Colonic mucosa (tissue), 4 donors: Measurements from ENCODE around the gene KIF24. TPM values are rescaled to one million over a fixed set of nuclear protein-coding genes. Genes with fewer than 3 reads are reported as not detected.

ENCODE experiments used
- DNase-seq: peaks from one replicate; pipeline ENCODE4 v3.0.0-alpha.2; 2020
- H3K27ac ChIP-seq: fragments of 200-600 bp; one replicate; pipeline ENCODE4 v1.8.0; 2021
- H3K27me3 ChIP-seq: fragments of 200-600 bp; one replicate; pipeline ENCODE4 v1.8.0; 2021
- H3K36me3 ChIP-seq: fragments of 200-600 bp; one replicate; pipeline ENCODE4 v1.8.0; 2021
- H3K4me1 ChIP-seq: fragments of 200-600 bp; one replicate; pipeline ENCODE4 v1.8.0; 2021; ENCODE audit warnings: mild to moderate bottlenecking
- H3K4me3 ChIP-seq: fragments of 200-600 bp; one replicate; pipeline ENCODE4 v1.8.0; 2021
- H3K9ac ChIP-seq, 2 donors: one replicate each; pipeline ENCODE4 v1.7.0; 2013; ENCODE audit warnings: control low read depth in 2 of 2, low read depth in 2 of 2, low read length in 2 of 2
- H3K9me3 ChIP-seq: fragments of 200-600 bp; one replicate; pipeline ENCODE4 v1.8.0; 2021
- CTCF ChIP-seq: fragments of 200-600 bp; IDR thresholded peaks from one replicate; pipeline ENCODE4 v1.8.0; 2022; ENCODE audit warnings: antibody characterized with exemption, mild to moderate bottlenecking
- intact Hi-C: fragments of 100-400 bp; cut with DNase I; formaldehyde crosslinking; loops from one replicate; pipeline ENCODE4 v1.14.1; 2022
- total RNA-seq, 2 donors: library from RNA; stranded (reverse); fragmentation: NEBNext Ultra II Directional in 1 of 2; extraction: Animal tissue kit (Norgen Biotek cat#: 25700) in 1 of 2; gene quantifications; one replicate each; pipeline ENCODE4 v1.2.1, GENCODE V29; 2021
- donor health status: healthy.
- donor health status: DM: no; HTN: no; CAD: no.
- donor health status: DM: no; HTN: no; CAD: no.

The KIF24 gene
- total RNA-seq, 2 donors from 2014 or later = 2.2 to 7.3 TPM

GRCh38 chr9:34334337-34334824 is 5.3 kb upstream of the KIF24 start:
- Histone ChIP-seq H3K4me3 (no peak overlapping the region), H3K27me3 (no peaks in the 10 kb centered on the region), H3K9me3 (no peaks in the 10 kb centered on the region), H3K36me3 (no peaks in the 10 kb centered on the region), H3K27ac (no peak overlapping the region), H3K9ac (no peak overlapping the region), H3K4me1 (no peaks in the 10 kb centered on the region)
- intact Hi-C loops = no loop called here
- no peak for DNase-seq
- TF ChIP-seq CTCF = no peak

- DNase-seq = no peak
- TF ChIP-seq CTCF = no peak
- Histone ChIP-seq H3K27me3 (no peaks in the 10 kb centered on the region), H3K4me1 (no peaks in the 10 kb centered on the region), H3K36me3 (no peaks in the 10 kb centered on the region), H3K4me3 (no peak overlapping the region), H3K9ac (no peak overlapping the region), H3K9me3 (no peaks in the 10 kb centered on the region), H3K27ac (no peak overlapping the region)
- intact Hi-C loops = no loop called here
These were observed 4.8 kb upstream of the KIF24 start for GRCh38 chr9:34333836-34334235.

GRCh38 chr9:34332076-34332964 is 3.3 kb upstream of the KIF24 start:
- Histone ChIP-seq H3K27ac (no peak overlapping the region), H3K27me3 (no peaks in the 10 kb centered on the region), H3K36me3 (no peaks in the 10 kb centered on the region), H3K9me3 (no peaks in the 10 kb centered on the region), H3K4me1 (no peaks in the 10 kb centered on the region), H3K9ac (peak overlapping the region in 1 of 2 donors; percentile 9), H3K4me3 (no peak overlapping the region)
- intact Hi-C loops = no loop called here
- peak; percentile 54 for TF ChIP-seq CTCF
- DNase-seq = no peak

- Histone ChIP-seq H3K4me3 (no peak overlapping the region), H3K27ac (no peak overlapping the region), H3K9me3 (no peaks in the 10 kb centered on the region), H3K9ac (no peak overlapping the region), H3K36me3 (no peaks in the 10 kb centered on the region), H3K27me3 (no peaks in the 10 kb centered on the region), H3K4me1 (no peaks in the 10 kb centered on the region)
- no peak for TF ChIP-seq CTCF
- DNase-seq = no peak
- intact Hi-C loops = loop anchor here (1.0 kb wide), 1 partner anchor 48 kb away; no protein-coding TSS in a partner anchor
These were observed 2.1 kb upstream of the KIF24 start for GRCh38 chr9:34331196-34331595.

- H3K9ac ChIP-seq = peak overlapping the region in 1 of 2 donors; percentile 99
- no peak for TF ChIP-seq CTCF
- peak overlapping the region; percentile 42 for H3K27ac ChIP-seq
- H3K4me1 ChIP-seq = no peaks in the 10 kb centered on the region
- no peaks in the 10 kb centered on the region for H3K27me3 ChIP-seq
- no peaks in the 10 kb centered on the region for H3K36me3 ChIP-seq
- peak overlapping the region; percentile 81 for H3K4me3 ChIP-seq
- peak; percentile 56 for DNase-seq
- H3K9me3 ChIP-seq = no peaks in the 10 kb centered on the region
- intact Hi-C loops = no loop called here
These were observed 525 bp downstream of the KIF24 start for GRCh38 chr9:34328500-34328986.
